Measurements from ENCODE around the gene APOA5. TPM values are rescaled to one million over a fixed set of nuclear protein-coding genes. Genes with fewer than 3 reads are reported as not detected.

Gene APOA5
- total RNA-seq, 1 experiment from 2014 or later, result 0.11 TPM

GRCh38 chr11:116772443-116773202 lies 19.1 kb downstream of the APOA5 start, which contains the start of gene BUD13:
Gene BUD13, minus strand, starts transcription at chr11:116772987. Its CDS starts 23 bp downstream, at chr11:116772964.
- Histone ChIP-seq H3K56ac (ENCODE audit: insufficient read length, low read depth, low read length) (peak within 1 kb of the TSS; percentile 93), H2AFZ (ENCODE audit: low read length) (peak within 1 kb of the TSS; percentile 67), H3K79me1 (ENCODE audit: insufficient read depth, low read depth, low read length, poor library complexity, severe bottlenecking) (peaks cover 7% of the 10 kb centered on the region), H2AK5ac (ENCODE audit: insufficient read length, low read length) (no peak within 1 kb of the TSS), H3K9me3 (ENCODE audit: control insufficient read depth, low read depth, low read length) (no peaks in the 10 kb centered on the region), H3K79me2 (ENCODE audit: insufficient read depth, low read length) (peaks cover 11% of the 10 kb centered on the region; the same call in 1 of the 2 replicates), H2BK20ac (ENCODE audit: low read depth, low read length, poor library complexity, severe bottlenecking) (no peak within 1 kb of the TSS), H4K5ac (ENCODE audit: insufficient read length, low read depth, low read length) (peak within 1 kb of the TSS; percentile 36), H3K23ac (ENCODE audit: insufficient read length, low read depth, low read length) (no peak within 1 kb of the TSS), H4K8ac (replicated peaks; ENCODE audit: insufficient read length, low read depth, low read length) (no peak within 1 kb of the TSS), H3K27me3 (ENCODE audit: insufficient read depth, low read length) (no peaks in the 10 kb centered on the region), H3K9ac (ENCODE audit: extremely low read depth, insufficient read length, low read length) (peak within 1 kb of the TSS; percentile 95), H3K4me2 (ENCODE audit: insufficient read depth, insufficient read length, low read length) (peak within 1 kb of the TSS; percentile 100), H3K14ac (ENCODE audit: insufficient read depth, low read length) (peak within 1 kb of the TSS; percentile 93; the same call in 1 of the 2 replicates), H4K91ac (ENCODE audit: insufficient read length, low read depth, low read length) (no peak within 1 kb of the TSS), H2BK120ac (ENCODE audit: low read depth, low read length, poor library complexity, severe bottlenecking) (peak within 1 kb of the TSS; percentile 62), H3K4ac (ENCODE audit: low read depth, low read length) (no peak within 1 kb of the TSS; the same call in 1 of the 2 replicates), H3K23me2 (ENCODE audit: insufficient read length, low read depth, low read length, poor library complexity, severe bottlenecking) (peaks cover 12% of the 10 kb centered on the region), H3K18ac (ENCODE audit: insufficient read length, low read depth, low read length) (peak within 1 kb of the TSS; percentile 95), H2BK15ac (ENCODE audit: low read depth, low read length) (no peak within 1 kb of the TSS), H2BK5ac (ENCODE audit: insufficient read length, low read length) (no peak within 1 kb of the TSS), H3K4me1 (ENCODE audit: insufficient read depth, low read length) (peaks cover 4% of the 10 kb centered on the region; the same call in 1 of the 2 replicates), H2BK12ac (ENCODE audit: insufficient read length, low read depth, low read length) (no peak within 1 kb of the TSS), H3T11ph (ENCODE audit: low read length) (no peak within 1 kb of the TSS), H4K20me1 (ENCODE audit: control insufficient read depth, insufficient read depth, insufficient read length) (no peaks in the 10 kb centered on the region), H3K27ac (ENCODE audit: insufficient read length, low read depth, low read length) (peak within 1 kb of the TSS; percentile 71)
- H3K27me3 Mint-ChIP-seq (ENCODE audit: low read depth), result no peaks in the 10 kb centered on the region
- H3K9me3 Mint-ChIP-seq, result no peaks in the 10 kb centered on the region
- no CpG with 5 or more reads among the region's 73 CpGs for WGBS (ENCODE audit: extremely low coverage, insufficient read length, low lambda C conversion rate)
- peak; percentile 92 for DNase-seq
- peaks cover 21 to 22% of the 10 kb centered on the region in 2 experiments for H3K4me1 Mint-ChIP-seq
- H3K27ac Mint-ChIP-seq, result peak within 1 kb of the TSS; percentile 96 to 99 (median 97)
- H3K36me3 Mint-ChIP-seq (ENCODE audit: insufficient read depth in 1 of 3, low read depth in 3 of 3), result peaks cover 4 to 46% (median 30%) of the 10 kb centered on the region in 3 experiments; a peak in 6 of 7 replicates
- H3K4me3 Mint-ChIP-seq, result peak within 1 kb of the TSS; percentile 95 to 97
- TF ChIP-seq CTCF (conservative IDR thresholded peaks at IDR 0.05), result no peak

Measured in H9 (cell line).